ENCODE results near the gene TGFB2. TPM values are rescaled to one million over a fixed set of nuclear protein-coding genes. Genes with fewer than 3 reads are reported as not detected.

Gene TGFB2
- total and polyA plus RNA-seq, 2 donors (not counting 3 experiments of a cell fraction or from before 2014, with no cell fraction given) = 21.2 to 43.5 TPM

DNA sequence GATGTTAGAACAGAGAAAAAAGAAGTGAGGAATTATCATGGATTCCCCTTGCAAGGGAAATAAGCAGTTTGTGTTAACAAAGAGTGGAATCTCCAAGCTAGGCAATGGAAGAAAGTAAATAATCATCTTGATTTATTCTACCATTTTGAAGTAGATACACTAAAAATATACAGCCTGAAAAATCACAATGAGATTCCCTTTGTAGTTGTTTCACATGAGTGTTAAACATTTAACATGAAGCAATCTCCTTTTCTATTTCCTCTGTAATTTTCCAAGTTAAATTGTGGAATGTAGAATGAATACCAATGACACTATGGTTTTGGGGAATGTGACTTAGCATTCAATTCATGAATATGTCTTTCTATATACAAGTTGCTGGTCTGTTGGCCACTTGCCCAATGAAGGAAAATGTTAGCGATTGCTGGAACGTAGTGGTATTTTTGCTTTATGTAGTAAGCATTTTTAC is 5.7 kb downstream of the TGFB2 start:
- FAIRE-seq = no peak
- no peaks in the 10 kb centered on the region for H3K79me2 ChIP-seq (ENCODE audit: control insufficient read depth, insufficient read depth, low read length)
- CTCF ChIA-PET = interaction anchor here (1.1 to 1.9 kb wide), 3 partner anchors 12 to 1310 kb away, joined by 3 to 5 read pairs (median 4); no protein-coding TSS in a partner anchor

DNA sequence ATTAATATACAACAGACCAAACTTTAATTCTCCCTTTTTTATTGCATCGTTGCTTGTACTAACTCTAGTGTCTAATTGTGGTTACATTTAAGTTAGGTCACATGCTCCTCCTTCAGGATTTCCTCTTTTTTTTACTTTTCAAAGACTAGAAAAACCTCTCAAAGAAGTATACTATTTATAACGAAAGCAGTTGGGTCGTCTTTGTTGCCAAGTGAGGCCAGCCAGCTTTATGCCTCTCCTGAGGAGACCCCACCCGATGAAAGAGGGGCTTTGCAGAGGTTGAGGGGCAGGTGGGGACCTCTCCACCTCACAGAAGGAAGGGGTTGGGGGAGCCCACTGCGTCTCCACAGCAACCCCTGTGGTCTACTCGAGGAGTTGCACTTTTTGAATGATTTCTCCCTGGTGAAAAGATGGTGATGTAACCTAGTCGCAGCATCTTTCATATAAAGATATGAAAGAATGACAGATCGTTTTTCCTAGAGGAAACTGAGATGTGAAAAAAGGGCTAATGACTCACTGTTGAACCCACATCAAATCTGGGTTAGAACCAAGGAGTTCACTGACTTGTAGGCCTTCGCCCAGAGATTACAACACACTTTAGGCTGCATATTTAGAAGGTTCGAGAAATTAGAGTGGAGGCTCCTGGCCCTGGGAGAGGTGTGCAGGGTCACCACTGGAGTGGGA is 6.4 kb downstream of the TGFB2 start:
- TF ChIP-seq GATA2 (IDR thresholded peaks at IDR 0.05; ENCODE audit: insufficient read depth, insufficient read length, low read depth, low read length) (no peak), FOS (IDR thresholded peaks at IDR 0.05; ENCODE audit: borderline replicate concordance, insufficient read depth, low read length) (no peak), MYC (IDR thresholded peaks at IDR 0.05; ENCODE audit: low read depth, low read length) (no peak), EZH2 (IDR thresholded peaks at IDR 0.05; ENCODE audit: borderline replicate concordance, low read depth, low read length, severe bottlenecking) (no peak), POLR2AphosphoS5 (IDR thresholded peaks at IDR 0.05; ENCODE audit: insufficient read depth, low read depth, low read length) (no peak), JUN (IDR thresholded peaks at IDR 0.05; ENCODE audit: borderline replicate concordance, insufficient read depth, insufficient read length, low read depth) (peak; percentile 4), POLR2A (IDR thresholded peaks at IDR 0.05; ENCODE audit: low read depth, low read length) (no peak)
- TF ChIP-seq, protein P1, sequence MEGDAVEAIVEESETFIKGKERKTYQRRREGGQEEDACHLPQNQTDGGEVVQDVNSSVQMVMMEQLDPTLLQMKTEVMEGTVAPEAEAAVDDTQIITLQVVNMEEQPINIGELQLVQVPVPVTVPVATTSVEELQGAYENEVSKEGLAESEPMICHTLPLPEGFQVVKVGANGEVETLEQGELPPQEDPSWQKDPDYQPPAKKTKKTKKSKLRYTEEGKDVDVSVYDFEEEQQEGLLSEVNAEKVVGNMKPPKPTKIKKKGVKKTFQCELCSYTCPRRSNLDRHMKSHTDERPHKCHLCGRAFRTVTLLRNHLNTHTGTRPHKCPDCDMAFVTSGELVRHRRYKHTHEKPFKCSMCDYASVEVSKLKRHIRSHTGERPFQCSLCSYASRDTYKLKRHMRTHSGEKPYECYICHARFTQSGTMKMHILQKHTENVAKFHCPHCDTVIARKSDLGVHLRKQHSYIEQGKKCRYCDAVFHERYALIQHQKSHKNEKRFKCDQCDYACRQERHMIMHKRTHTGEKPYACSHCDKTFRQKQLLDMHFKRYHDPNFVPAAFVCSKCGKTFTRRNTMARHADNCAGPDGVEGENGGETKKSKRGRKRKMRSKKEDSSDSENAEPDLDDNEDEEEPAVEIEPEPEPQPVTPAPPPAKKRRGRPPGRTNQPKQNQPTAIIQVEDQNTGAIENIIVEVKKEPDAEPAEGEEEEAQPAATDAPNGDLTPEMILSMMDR (IDR thresholded peaks at IDR 0.05; ENCODE audit: extremely low read depth in 1 of 2, insufficient read depth in 1 of 2, low read depth in 1 of 2, low read length in 2 of 2) = peak; percentile 47 to 65
- TF ChIP-seq, protein P2, sequence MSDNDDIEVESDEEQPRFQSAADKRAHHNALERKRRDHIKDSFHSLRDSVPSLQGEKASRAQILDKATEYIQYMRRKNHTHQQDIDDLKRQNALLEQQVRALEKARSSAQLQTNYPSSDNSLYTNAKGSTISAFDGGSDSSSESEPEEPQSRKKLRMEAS (IDR thresholded peaks at IDR 0.05; ENCODE audit: insufficient read depth, insufficient read length) = no peak
- Histone ChIP-seq H3K36me3 (ENCODE audit: control insufficient read depth in 2 of 2, extremely low read depth in 1 of 2, insufficient read depth in 2 of 2, low read length in 2 of 2) (no peaks in the 10 kb centered on the region), H3K4me2 (ENCODE audit: insufficient read depth, low read length) (peak overlapping the region; percentile 98), H3K27me3 (ENCODE audit: control insufficient read depth in 2 of 2, insufficient read depth in 2 of 2, low read length in 2 of 2) (no peaks in the 10 kb centered on the region), H4K20me1 (replicated peaks; ENCODE audit: control insufficient read depth, extremely low read depth, insufficient read depth, low read length) (no peaks in the 10 kb centered on the region), H2AFZ (ENCODE audit: low read depth, low read length) (peak overlapping the region; percentile 8), H3K9me1 (replicated peaks; ENCODE audit: control insufficient read depth, extremely low read depth, insufficient read depth, low read length) (no peaks in the 10 kb centered on the region), H3K4me1 (ENCODE audit: control insufficient read depth, extremely low read depth, insufficient read depth, low read length) (peaks cover 39% of the 10 kb centered on the region), H3K27ac (ENCODE audit: insufficient read depth, low read depth, low read length) (peak overlapping the region; percentile 64), H3K9me3 (replicated peaks; ENCODE audit: control insufficient read depth, insufficient read depth, low read length) (no peaks in the 10 kb centered on the region), H3K4me3 (replicated peaks in 1 of 3; ENCODE audit: insufficient read depth in 1 of 3, low read depth in 1 of 3, low read length in 3 of 3) (peak overlapping the region in 2 of 3 experiments; percentile 25 to 95), H3K9ac (replicated peaks; ENCODE audit: extremely low read depth, insufficient read depth, low read length) (peak overlapping the region; percentile 68), H3K79me2 (ENCODE audit: control insufficient read depth, insufficient read depth, low read length) (no peaks in the 10 kb centered on the region)
- DNase-seq (ENCODE audit: low read depth, low spot score) = peak; percentile 77
- dilution Hi-C loops (cut with MboI; ENCODE audit: extremely low pct_ligation_motif_present, low sequenced_read_pairs) (no loop called here), intact Hi-C loops (cut with micrococcal nuclease) (loop anchor here (1.0 kb wide), 1 partner anchor 26 kb away; no protein-coding TSS in a partner anchor)
- CTCF ChIA-PET = interaction anchor here (0.7 to 1.9 kb wide), 4 partner anchors 12 to 1310 kb away, joined by 3 to 5 read pairs (median 4); no protein-coding TSS in a partner anchor
- peak; percentile 24 for FAIRE-seq
- no TSS peak for BruUV-seq (replicated peaks)
- POLR2A ChIA-PET = no interaction called here

More for the DNA sequence above, 5.7 kb downstream of the TGFB2 start:
- peak overlapping the region; percentile 98 for H3K4me2 ChIP-seq (ENCODE audit: insufficient read depth, low read length)
- BruUV-seq (replicated peaks) = no TSS peak
- peak overlapping the region; percentile 64 for H3K27ac ChIP-seq (ENCODE audit: insufficient read depth, low read depth, low read length)
- H3K4me3 ChIP-seq (replicated peaks in 1 of 3; ENCODE audit: insufficient read depth in 1 of 3, low read depth in 1 of 3, low read length in 3 of 3) = peak overlapping the region in 2 of 3 experiments; percentile 25 to 95
- no peaks in the 10 kb centered on the region for H3K27me3 ChIP-seq (ENCODE audit: control insufficient read depth in 2 of 2, insufficient read depth in 2 of 2, low read length in 2 of 2)
- no peak for TF ChIP-seq POLR2A (IDR thresholded peaks at IDR 0.05; ENCODE audit: low read depth, low read length)
- DNase-seq (ENCODE audit: low read depth, low spot score) = peak; percentile 79
- peak overlapping the region; percentile 68 for H3K9ac ChIP-seq (replicated peaks; ENCODE audit: extremely low read depth, insufficient read depth, low read length)
- H3K4me1 ChIP-seq (ENCODE audit: control insufficient read depth, extremely low read depth, insufficient read depth, low read length) = peaks cover 39% of the 10 kb centered on the region
- dilution Hi-C loops (cut with MboI; ENCODE audit: extremely low pct_ligation_motif_present, low sequenced_read_pairs) = no loop called here
- POLR2A ChIA-PET = no interaction called here
- H3K9me3 ChIP-seq (replicated peaks; ENCODE audit: control insufficient read depth, insufficient read depth, low read length) = no peaks in the 10 kb centered on the region
- intact Hi-C loops (cut with micrococcal nuclease) = loop anchor here (1.0 kb wide), 1 partner anchor 26 kb away; no protein-coding TSS in a partner anchor
- H3K9me1 ChIP-seq (replicated peaks; ENCODE audit: control insufficient read depth, extremely low read depth, insufficient read depth, low read length) = no peaks in the 10 kb centered on the region
- H4K20me1 ChIP-seq (replicated peaks; ENCODE audit: control insufficient read depth, extremely low read depth, insufficient read depth, low read length) = no peaks in the 10 kb centered on the region
- H3K36me3 ChIP-seq (ENCODE audit: control insufficient read depth in 2 of 2, extremely low read depth in 1 of 2, insufficient read depth in 2 of 2, low read length in 2 of 2) = no peaks in the 10 kb centered on the region
- no peak overlapping the region for H2AFZ ChIP-seq (ENCODE audit: low read depth, low read length)
